Measurements from ENCODE around the gene LMLN.
"Not testable (repeated sequence)": the region's sequence is repeated elsewhere in the genome, so short reads cannot be mapped to it uniquely, and the experiment has no call there.

LMLN gene

DNA sequence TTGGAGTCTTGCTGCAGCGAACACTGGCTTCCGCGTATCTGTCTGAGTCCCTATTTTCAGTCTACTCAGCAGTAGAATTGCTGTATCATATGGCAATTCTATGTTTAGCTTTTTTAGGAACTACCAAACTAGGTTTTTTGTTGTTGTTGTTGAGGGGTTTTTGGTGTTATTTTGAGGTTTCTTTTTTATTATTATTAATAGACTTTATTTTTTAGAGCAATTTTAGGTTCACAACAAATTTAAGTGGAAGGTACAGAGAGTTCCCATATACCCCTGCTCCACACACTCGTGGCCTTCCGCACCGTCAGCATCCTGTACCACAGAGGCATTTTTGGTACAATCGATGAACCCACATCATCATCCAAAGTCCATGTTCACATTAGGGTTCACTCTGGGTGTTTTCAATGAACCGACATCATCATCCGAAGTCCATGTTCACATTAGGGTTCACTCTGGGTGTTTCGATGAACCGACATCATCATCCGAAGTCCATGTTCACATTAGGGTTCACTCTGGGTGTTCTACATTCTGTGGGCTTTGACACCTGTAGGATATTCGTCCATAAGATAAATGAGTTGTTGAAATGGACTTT lies 67.9 kb downstream of the LMLN start:
- no peak for DNase-seq

DNA sequence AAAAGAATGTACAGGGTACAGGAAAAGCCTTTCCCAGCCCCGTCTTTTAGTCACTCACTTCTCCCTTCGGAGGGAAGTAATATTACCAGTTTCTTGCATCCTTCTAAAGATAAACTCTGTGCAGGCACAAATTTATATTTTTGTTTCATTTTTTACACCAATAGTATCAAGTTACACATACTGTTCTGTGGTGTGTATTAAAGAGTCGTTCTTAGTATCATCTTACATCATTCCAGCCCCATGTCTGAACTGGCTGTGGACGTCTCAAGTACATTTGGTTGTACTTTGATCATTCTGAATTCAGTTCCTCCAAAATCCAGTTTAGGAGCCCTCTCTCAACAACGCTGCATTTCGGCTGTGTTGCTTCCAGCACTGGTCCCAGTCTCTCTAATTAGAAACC lies 68.7 kb downstream of the LMLN start:
- no peak for DNase-seq

DNA sequence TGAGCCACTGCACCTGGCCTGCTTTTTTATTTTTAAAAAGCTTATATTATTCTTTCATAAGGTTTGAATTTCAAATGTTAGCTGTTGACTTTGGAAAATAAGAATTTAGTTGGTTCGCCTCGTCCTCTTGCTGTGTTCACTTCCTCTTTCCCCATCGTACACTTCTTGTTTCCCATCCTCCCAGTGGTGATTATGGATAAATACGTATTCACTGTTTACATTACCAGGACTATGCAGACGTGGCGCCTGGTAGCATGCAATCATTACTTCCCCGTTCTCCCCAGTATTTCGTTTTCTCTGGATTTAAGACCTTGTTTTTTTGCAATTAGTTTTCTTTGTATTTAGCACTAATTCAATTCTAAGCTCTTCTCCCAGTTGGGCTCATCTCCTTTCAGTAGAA lies 70.1 kb downstream of the LMLN start:
- DNase-seq = no peak

DNA sequence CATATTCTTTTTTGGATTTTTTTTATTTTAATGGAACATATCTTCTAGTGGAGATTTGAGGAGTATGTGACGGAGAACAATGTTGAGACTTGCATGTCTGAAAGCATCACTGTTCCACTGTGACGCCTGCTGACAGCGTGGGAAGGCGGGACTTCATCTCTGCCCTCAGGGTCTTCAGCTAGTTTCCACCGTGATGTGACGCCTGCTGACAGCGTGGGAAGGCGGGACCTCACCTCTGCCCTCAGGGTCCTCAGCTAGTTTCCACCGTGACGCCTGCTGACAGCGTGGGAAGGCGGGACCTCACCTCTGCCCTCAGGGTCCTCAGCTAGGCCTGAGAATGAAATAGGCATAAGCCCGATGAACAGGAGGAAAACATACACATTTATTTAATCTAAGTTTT lies 70.7 kb downstream of the LMLN start:
- no peak for DNase-seq

DNA sequence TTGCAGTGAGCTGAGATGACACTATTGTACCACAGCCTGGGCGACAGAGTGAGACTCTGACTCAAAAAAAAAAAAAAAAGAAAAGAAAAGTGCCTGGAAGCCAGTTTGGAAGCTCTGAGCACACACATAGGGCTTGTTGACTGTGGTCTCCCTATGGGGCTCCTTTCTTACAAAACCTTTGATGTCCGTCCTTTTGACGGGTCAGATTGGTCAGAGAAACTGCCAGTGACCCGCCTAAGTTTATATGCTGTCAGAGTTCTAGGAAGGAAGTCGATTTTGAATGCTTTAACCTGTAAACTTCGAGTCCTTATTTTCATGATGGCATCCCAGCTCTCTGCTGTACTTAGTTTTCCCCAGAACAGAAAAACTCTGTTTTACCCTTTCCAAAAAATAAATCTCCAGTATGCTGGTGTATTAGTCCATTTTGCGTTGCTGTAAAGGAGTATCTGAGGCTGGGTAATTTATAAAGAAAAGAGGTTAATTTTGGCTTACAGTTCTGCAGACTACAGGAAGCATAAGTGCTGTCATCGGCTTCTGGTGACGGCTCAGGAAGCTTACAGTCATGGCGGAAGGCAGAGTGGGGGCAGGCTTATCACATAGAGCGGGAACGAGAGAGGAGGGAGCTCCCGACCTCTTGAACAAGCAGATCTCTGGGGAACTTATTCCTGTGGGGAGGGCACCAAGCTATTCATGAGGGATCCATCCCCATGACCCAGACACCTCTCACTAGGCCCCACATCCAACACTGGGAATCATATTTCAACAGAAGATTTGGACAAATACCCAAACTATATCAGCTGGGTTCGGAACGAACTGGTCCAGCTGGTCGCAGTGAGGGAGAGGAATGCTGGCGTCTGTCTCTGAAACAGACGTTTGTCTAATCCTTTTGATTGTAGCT lies 72.3 kb downstream of the LMLN start:
- no peak for DNase-seq

DNA sequence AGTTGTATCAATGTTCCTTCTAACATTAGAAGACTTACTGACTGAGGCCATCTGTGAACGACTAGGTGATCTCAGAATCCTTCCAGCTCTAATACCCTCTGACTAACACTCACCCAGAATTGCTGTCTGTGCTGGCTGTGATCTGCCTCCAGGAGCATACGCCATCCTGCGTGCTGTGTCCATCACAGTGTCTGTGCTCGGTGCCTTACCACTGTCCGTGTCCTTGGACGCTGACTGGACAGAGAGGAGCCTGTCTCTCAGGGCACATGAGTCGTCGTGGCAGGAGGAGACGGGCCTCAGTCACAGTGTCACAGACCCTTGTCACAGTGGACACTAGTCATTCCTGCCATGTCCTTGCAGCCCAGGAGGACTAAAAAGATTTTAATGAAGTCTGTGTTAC lies 83.1 kb downstream of the LMLN start:
- no peak for DNase-seq

DNA sequence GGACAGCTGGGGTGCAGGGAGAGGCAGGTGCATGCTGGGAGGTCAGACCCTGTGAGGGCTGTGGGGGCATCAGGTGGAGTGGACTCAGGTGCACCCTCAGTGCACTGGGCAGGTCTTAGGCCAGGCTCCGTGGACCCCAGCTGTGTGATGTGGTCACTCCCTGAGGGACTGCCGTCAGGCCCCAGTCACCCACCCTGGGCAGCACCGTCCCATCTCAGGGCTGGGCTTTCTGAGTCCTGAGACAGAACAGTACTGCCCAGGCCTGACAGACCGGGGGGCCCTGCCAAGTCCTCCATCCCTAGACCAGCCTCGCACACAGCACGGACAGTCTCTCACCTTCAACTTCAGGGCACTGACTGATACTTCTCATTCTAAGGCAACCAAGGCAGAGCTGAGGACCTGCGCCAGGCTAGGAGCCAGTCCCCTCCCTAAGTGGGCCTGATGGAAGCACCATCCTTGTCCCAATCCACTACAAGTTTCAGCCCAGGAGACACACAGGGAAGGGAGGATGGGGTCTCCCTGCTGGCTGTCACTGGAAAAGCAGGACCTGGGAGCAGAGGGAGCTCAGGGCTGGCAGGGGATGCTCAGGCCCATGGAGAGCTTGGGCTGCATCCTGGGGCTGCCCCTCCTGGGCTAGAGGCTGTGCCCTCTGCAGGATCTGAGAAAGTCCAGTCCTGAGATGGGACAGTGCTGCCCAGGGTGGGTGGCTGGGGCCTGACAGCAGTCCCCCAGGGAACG lies 86.3 kb downstream of the LMLN start:
- DNase-seq = no peak

DNA sequence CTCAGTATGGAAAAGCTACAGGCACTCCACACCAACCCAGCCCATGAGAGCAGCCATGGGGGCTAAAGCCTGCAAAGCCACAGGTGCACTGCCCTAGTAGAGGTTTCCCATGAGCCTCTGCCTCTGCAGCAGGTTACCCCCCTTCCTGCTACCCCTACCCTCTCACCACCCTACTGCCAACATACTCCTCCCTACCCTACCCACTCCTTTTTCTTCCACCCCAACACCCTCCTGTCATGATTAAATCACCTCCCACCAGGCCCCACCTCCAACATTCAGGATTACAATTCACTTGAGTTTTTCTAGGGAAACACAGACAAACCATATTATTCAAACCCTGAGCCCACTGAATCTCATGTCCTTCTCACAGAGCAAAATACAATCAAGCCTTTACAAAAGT lies 88.4 kb downstream of the LMLN start:
- DNase-seq = no peak

DNA sequence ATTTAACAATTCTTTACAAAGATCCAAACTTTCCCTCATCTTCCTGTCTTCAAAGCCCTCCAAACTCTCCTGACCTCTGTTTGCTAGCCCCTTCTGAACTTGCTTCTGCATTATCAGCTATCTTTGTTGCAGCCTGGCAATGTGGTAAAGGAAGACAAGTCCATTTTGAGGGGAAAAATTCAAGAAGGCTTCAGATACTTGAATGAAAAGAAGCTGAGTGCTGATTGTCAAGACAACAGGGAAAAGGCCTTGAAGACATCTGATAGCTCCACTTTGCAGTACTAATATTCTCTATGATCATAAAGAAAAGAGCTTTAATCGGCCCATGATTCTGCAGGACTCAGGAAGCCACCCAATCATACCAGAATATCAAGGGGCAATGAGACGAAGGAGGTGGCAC lies 91.8 kb downstream of the LMLN start:
- no peak for DNase-seq

DNA sequence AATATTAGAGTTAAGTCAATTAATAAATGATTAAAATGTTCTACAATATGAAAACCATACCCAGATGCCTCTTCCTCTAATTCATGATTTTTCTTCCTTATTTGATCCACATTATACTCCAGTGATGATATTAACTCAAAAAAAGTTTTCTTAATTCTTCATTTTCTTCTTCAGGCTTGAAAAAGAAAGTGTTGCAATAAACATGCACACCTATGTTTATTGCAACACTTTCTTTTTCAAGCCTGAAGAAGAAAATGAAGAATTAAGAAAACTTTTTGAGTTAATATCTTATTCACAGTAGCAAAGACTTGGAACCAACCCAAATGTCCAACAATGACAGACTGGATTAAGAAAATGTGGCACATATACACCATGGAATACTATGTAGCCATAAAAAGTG lies 93.4 kb downstream of the LMLN start:
- not testable (repeated sequence) for DNase-seq

DNA sequence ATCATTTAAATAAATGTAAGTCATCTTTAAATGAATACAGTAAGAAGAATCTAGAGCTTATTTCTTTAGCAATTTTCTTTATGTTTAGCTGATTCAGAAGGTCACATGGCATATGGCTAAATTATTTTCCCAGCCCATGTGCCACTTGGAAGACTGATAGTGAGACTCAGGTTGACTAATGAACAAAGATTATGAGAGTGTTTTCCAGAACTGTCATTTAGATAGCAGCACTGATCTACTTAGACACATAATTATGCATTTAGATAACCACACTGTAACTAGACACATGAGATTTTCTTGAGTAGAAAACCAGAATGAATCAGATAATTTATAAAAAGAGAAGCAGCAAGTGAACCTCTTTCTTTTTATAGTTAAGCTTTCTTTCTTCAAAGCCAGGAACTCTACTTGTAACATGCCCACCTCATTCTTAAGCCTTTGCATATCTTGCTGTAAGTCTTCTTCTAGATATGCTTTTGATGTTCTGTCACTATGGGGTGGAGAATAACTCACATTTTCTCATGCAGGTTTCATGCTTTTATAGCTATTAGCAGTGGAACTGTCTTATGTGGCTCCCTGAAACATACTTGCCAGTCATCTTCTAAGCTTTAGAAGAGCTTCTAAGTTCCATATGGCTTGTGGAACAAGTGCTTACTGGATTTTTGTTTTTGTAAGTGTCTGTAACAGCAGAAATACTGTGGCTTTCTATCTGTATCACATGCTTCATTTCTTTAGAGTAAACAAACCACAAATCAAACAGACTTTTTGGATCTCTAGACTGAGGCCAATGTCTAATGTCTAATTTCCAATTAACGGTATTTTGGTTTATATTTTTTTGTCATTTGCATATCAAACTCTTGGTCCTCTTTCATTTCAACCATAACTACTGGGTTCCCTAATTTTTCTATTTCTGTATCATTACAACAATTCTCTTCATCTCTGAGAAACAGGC lies 101.4 kb downstream of the LMLN start:
- DNase-seq = no peak

DNA sequence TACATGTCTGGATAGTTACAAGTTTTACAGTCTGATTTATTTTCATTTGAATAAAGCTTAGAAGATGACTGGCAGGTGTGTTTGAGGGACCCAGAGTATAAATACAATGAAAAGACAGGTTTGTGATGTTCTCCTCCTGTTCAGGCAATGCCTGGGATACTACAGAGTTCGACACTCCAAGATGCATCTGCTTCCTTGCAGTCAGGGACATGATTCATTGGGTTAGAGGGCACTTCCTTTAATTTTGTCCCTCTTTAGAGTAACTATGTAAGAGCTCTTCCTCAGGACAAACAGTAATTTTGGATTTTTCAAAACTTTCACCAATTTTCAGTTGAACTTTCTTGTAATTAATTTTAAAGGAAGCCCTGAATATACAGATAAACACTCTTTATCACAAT lies 102.0 kb downstream of the LMLN start:
- no peak for DNase-seq

DNA sequence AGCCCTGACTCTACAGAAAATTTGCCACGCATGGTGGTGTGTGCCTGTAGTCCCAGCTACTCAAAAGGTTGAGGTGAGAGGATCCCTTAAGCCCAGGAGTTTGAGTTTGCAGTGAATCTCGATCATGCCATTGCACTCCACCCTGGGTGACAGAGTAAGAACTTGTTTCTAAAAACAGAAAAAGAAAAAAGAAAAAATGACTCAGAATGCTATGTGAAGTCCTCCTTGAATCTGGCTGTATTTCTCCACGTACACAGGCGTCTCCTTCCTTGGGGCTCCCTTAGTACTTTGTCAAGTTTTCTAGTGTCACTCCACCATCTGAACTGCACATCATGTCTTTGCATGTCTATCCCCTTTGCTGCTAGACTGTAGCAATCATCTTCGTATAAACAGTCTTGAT lies 104.4 kb downstream of the LMLN start:
- DNase-seq = no peak

DNA sequence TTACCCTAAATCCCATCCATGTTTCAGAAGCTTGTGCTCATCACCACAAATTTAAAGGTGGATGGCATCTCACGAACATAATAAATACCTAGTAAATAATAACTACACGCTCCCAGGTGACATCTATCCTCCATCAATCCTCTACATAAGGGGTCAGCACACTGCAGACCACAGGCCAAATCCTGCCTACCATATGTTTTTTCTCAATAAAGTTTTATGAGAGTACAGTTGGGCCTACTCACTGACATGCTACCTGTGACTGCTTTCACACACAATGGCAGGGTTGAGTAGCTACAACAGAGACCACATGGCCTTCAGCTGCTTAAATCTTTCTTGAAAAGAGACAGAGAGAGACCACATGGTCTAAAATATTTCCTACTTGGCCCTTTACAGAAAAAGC lies 105.9 kb downstream of the LMLN start:
- no peak for DNase-seq

DNA sequence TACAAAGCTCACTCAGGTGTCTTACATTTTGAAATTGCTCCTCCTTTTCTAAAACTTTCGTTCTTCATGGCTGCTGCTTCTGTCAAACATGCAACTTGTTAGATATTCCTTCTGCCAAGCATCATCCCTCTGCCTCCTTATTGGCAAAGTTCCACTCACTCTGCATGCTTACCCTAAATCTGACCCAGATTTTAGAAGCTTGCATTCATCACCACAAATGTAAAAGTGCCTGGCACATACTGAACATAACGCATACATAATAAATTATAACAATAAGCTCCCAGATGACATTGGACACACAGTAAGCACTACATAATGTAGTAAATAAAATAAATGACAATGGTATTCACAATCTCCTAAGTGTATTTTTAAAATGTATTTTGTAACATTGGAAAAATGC lies 107.4 kb downstream of the LMLN start:
- DNase-seq = no peak

DNA sequence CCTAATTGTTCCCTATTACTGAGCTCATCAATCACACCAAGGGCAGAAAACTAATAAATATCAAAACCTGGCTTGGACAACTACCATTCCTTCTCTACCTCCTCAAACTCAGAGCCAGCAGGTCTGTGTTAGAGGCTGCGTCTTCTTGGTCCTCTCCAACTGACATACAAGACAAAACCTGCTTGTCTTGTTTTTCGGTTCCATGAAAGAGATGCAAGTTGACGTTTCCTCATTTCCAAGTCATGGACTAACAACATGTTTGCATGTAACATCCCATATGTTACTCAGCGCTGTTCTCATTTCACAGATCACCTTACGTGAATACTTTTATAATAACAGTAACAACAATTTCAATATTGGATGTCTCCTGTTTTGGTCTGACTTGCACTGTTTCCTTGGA lies 110.9 kb downstream of the LMLN start:
- DNase-seq = no peak

DNA sequence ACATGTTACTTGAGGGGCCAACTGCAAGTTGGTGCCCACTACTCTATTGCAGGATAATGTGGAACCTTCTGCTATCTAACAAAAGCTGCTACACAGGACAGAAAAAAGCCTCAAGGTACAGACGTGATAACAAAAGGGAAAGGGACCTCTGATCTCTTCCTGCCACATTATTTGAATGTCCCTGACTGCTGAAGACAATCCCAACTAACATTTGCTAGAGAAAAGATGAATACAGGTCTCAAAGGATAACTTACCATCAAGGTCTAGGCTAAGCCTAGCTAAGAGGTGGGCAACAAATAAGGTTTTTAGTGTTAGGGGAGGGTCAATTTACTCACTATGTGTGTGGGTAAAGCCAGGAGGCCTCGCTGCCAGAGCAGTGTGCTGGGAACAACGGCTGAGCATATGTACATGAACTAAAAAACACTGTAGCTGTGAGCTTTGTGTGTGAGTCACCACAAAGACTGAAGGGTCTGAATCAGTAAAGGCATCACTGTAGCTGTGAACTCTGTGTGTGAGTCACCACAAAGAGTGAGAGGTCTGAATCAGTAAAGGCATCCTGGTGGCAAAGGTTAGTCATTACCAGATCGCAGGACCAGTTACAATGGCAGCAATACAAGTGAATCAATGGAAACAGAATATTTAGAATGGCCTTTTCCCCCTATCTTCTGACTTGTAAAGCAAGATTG lies 111.7 kb downstream of the LMLN start:
- DNase-seq = peak; percentile 26

DNA sequence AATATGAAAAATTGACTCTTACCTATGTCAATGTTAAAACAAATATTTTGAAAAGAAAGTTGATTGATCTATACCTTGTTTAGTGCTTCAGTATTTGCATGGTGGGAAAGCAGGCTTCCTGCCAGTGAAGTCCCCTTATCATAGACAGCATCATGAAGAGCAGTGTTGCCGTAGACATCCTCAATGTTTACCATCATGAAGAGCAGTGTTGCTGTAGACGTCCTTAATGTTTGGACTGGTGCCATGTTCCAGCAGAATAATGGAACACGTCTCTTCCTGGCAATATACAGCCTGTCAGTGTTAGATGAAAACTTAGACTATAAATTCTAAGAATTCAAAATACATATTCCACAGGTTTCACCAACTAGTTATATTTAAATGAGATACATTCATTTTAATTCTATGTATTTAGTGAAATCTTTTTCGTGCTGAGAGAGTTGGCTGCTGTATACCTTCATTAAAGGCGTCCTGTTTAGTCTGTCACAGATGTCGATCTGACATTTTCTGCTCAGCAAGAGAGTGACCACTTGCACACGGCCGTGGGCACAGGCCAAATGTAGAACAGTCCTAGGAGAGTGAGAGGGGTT lies 116.8 kb downstream of the LMLN start:
- no peak for DNase-seq

DNA sequence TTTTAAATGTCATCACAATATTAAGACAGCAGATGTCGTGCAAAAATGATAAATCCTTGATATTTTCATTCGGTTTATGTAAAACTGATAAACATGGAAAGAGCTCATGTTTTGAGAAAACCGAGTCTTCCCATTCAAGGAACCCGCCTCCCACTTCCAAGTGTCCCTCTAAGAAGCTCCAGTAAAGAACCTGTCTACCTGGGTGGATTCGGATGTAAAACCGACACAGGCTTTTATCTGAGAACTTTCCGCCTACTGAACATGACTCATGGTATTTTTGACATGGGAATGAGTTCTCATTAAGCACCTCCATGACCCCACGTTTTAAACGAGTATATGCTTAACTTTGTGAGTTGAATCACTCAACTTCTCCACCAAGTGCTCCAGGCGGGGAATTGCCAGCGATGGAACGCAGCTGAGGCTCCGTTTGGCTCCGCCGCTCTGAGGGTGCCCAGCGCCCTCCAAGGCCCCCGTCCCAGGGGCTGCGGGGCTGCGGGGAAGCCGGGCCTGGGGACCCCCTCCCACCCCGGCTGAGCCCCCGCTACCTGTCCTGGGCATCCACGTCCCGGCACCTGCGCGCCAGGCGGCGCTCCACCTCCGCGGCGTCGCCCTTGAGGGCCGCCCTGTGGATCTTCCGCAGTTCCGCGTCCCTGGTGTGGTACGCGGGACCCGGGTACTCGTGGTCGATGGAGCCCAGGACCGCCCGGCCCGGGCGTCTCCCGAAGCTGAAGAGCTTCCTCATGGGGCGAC lies 119.9 kb downstream of the LMLN start:
- peak; percentile 65 for DNase-seq

DNA sequence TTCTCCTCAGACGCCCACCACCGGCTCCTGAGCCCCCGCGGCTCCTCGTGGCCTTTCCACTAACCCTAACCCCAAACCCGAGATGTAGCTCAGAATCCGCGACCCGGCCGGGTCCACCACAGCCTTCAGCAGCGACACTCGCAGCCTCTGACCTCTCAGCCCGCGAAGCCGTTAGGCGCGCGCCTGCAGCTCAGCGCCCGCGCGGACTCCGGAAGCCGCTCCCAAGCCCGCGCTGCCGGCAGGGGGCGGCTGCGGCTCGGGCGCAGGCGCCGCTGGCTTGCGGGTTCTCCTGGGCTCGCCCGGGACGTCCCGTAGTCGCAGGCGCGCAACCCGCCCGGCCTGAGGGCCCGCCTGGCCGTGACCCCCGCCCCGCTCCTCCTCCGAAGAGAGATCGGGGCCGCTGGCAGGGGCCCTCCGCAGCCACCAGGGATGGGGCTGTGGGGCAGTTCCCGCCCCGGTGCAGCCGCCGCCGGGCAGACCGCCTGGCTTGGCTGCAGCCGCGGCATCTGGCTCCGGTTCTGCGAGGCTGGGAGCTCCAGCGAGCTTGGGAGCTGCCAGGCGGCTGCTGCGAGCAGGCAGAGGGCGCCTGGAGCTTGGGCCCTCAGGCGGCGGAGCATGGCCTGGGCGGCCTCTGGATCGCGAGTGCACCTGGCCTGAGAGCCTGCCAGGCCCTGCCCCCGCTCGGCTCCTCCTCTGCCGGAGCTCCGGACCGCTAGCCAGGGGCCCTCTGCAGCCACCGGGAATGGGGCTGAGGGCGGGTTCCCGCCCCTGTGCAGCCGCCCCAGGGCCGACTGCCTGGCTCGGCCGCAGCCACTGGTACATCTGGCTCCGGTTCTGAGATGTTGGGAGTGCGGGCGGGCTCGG lies 120.7 kb downstream of the LMLN start:
- peak; percentile 87 for DNase-seq

Data from activated T-cell treated with anti-CD3 and anti-CD28 coated beads, Interleukin-2, amount 50 U/mL, for 1 hour (primary cell).